ENCODE data around the gene ISX. TPM values are rescaled to one million over a fixed set of nuclear protein-coding genes. Genes with fewer than 3 reads are reported as not detected.
A peak's percentile ranks its signal among the peaks of the same experiment; 100 is the strongest.

ISX gene
- total and polyA plus RNA-seq, 10 of the 15 experiments (the other 5 are each of a cell fraction or from before 2014, with no cell fraction given): 0.05 to 0.66 (median 0.25) TPM

DNA sequence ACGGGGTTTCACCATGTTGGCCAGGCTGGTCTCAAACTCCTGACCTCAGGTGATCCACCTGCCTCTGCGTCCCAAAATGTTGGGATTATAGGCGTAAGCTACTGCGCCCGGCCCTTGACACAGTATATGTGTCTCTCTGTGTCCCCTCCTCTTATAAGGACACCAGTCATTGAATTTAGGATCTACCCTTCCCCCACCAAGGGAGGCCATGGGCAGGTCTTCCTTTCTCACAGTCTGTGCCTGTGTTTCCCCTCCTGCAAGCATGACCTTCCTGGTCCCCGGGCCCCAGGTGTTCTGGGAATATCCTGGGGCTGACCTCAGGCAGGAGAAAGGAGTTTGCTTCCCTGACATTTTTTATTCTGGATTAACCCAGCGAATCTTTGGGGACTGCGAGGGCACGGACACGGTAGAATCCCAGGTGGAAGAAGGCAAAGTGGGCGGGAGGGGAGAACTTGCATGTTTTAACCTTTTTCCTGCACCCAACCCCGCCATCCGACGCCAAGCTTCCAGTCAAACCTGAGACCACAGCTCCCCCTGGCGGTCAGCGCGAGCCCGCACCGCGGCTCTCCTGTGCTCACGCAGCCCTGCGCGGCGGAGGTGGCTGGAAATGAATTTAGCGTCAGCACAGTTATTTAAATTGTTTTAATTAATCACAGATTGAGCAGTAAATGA, 42.1 kb upstream of the ISX start:
- Histone ChIP-seq H3K4me2 (ENCODE audit: control insufficient read depth, insufficient read depth) (peak overlapping the region; percentile 54; the same call in 1 of the 2 replicates), H3K9me3 (replicated peaks; ENCODE audit: control insufficient read depth, insufficient read depth, low read length) (no peaks in the 10 kb centered on the region), H4K20me1 (ENCODE audit: control insufficient read depth, insufficient read depth) (no peaks in the 10 kb centered on the region), H3K79me2 (ENCODE audit: control insufficient read depth, insufficient read depth, low read length) (no peaks in the 10 kb centered on the region), H3K27ac (ENCODE audit: control insufficient read depth, insufficient read depth) (no peak overlapping the region), H3K4me3 (no peak overlapping the region), H2AFZ (ENCODE audit: control insufficient read depth, low read depth, low read length) (no peak overlapping the region), H3K4me1 (ENCODE audit: control insufficient read depth, insufficient read depth, low read length) (no peaks in the 10 kb centered on the region), H3K36me3 (ENCODE audit: control insufficient read depth in 2 of 2, insufficient read depth in 2 of 2, low read length in 1 of 2) (no peaks in the 10 kb centered on the region), H3K9ac (ENCODE audit: control insufficient read depth, insufficient read depth, low read length) (no peak overlapping the region), H3K27me3 (replicated peaks in 1 of 2; ENCODE audit: control insufficient read depth in 2 of 2, insufficient read depth in 2 of 2, low read length in 1 of 2) (no peaks in the 10 kb centered on the region)
- SMC1A ChIA-PET (ENCODE audit: uncharacterized antibody, unreplicated experiment): interaction anchor here (0.6 to 2.9 kb wide), 7 partner anchors 10 to 1721 kb away, joined by 3 to 10 read pairs (median 4); no protein-coding TSS in a partner anchor
- FAIRE-seq: no peak
- CTCF ChIA-PET: interaction anchor here (0.6 to 3.7 kb wide), 27 partner anchors 9 to 1728 kb away, joined by 3 to 20 read pairs (median 4); no protein-coding TSS in a partner anchor
- no peak for DNase-seq (ENCODE audit: low read depth, low spot score)
- BruUV-seq (replicated peaks): no TSS peak
- in situ Hi-C loops (cut with MboI) (loop anchor here (5.0 to 10.0 kb wide), 3 partner anchors 612 to 1509 kb away; no protein-coding TSS in a partner anchor), intact Hi-C loops (cut with micrococcal nuclease; ENCODE audit: unreplicated experiment) (loop anchor here (1.0 to 5.0 kb wide), 4 partner anchors 117 to 1102 kb away; partner anchors contain the start of gene LARGE1)
- 16% methylated on average over 25 of the region's 25 CpGs for WGBS (ENCODE audit: insufficient coverage, insufficient replicate concordance, low lambda C conversion rate, missing lambda C conversion rate)
- TF ChIP-seq SMC3 (IDR thresholded peaks at IDR 0.05; ENCODE audit: borderline replicate concordance, low read length) (peak; percentile 94), RUNX3 (IDR thresholded peaks at IDR 0.05; ENCODE audit: low read length) (peak; percentile 48), LARP7 (IDR thresholded peaks at IDR 0.05) (no peak), GABPA (IDR thresholded peaks at IDR 0.05; ENCODE audit: low read depth) (no peak), TBL1XR1 (IDR thresholded peaks at IDR 0.05; ENCODE audit: low read depth, low read length) (0 out of 2 replicates have a peak, but pooled peaks have one; percentile 37), POU2F2 (IDR thresholded peaks at IDR 0.05; ENCODE audit: borderline replicate concordance, low read depth, low read length) (no peak), RAD21 (IDR thresholded peaks at IDR 0.05; ENCODE audit: insufficient read depth, low read depth, low read length) (peak; percentile 90), PAX8 (IDR thresholded peaks at IDR 0.05) (no peak), IRF4 (IDR thresholded peaks at IDR 0.05; ENCODE audit: low read depth, low read length) (0 out of 2 replicates have a peak, but pooled peaks have one; percentile 31), YY1 (IDR thresholded peaks at IDR 0.05; ENCODE audit: low read depth, low read length) (peak; percentile 77), TAF1 (IDR thresholded peaks at IDR 0.05; ENCODE audit: borderline replicate concordance, low read depth, low read length) (no peak), EED (IDR thresholded peaks at IDR 0.05; ENCODE audit: low read depth) (0 out of 2 replicates have a peak, but pooled peaks have one; percentile 23)
- TF ChIP-seq, protein P1, sequence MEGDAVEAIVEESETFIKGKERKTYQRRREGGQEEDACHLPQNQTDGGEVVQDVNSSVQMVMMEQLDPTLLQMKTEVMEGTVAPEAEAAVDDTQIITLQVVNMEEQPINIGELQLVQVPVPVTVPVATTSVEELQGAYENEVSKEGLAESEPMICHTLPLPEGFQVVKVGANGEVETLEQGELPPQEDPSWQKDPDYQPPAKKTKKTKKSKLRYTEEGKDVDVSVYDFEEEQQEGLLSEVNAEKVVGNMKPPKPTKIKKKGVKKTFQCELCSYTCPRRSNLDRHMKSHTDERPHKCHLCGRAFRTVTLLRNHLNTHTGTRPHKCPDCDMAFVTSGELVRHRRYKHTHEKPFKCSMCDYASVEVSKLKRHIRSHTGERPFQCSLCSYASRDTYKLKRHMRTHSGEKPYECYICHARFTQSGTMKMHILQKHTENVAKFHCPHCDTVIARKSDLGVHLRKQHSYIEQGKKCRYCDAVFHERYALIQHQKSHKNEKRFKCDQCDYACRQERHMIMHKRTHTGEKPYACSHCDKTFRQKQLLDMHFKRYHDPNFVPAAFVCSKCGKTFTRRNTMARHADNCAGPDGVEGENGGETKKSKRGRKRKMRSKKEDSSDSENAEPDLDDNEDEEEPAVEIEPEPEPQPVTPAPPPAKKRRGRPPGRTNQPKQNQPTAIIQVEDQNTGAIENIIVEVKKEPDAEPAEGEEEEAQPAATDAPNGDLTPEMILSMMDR (IDR thresholded peaks at IDR 0.05 in 2 of 3, conservative IDR thresholded peaks at IDR 0.05 in 1 of 3; ENCODE audit: control insufficient read depth in 2 of 3, extremely low read depth in 1 of 3, insufficient read depth in 1 of 3, low read depth in 3 of 3, low read length in 3 of 3): peak; percentile 88 to 94 (median 92)
- TF ChIP-seq, protein P2, sequence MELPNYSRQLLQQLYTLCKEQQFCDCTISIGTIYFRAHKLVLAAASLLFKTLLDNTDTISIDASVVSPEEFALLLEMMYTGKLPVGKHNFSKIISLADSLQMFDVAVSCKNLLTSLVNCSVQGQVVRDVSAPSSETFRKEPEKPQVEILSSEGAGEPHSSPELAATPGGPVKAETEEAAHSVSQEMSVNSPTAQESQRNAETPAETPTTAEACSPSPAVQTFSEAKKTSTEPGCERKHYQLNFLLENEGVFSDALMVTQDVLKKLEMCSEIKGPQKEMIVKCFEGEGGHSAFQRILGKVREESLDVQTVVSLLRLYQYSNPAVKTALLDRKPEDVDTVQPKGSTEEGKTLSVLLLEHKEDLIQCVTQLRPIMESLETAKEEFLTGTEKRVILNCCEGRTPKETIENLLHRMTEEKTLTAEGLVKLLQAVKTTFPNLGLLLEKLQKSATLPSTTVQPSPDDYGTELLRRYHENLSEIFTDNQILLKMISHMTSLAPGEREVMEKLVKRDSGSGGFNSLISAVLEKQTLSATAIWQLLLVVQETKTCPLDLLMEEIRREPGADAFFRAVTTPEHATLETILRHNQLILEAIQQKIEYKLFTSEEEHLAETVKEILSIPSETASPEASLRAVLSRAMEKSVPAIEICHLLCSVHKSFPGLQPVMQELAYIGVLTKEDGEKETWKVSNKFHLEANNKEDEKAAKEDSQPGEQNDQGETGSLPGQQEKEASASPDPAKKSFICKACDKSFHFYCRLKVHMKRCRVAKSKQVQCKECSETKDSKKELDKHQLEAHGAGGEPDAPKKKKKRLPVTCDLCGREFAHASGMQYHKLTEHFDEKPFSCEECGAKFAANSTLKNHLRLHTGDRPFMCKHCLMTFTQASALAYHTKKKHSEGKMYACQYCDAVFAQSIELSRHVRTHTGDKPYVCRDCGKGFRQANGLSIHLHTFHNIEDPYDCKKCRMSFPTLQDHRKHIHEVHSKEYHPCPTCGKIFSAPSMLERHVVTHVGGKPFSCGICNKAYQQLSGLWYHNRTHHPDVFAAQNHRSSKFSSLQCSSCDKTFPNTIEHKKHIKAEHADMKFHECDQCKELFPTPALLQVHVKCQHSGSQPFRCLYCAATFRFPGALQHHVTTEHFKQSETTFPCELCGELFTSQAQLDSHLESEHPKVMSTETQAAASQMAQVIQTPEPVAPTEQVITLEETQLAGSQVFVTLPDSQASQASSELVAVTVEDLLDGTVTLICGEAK (IDR thresholded peaks at IDR 0.05; ENCODE audit: borderline replicate concordance): no peak
- ATAC-seq: peak; percentile 98
- RAD21 ChIA-PET (ENCODE audit: unreplicated experiment): interaction anchor here (0.6 to 2.9 kb wide), 9 partner anchors 29 to 1720 kb away, joined by 3 to 14 read pairs (median 3); no protein-coding TSS in a partner anchor
- POLR2A ChIA-PET: no interaction called here

All from GM12878 (cell line).